Panc1 (cell line): ENCODE measurements around the gene CEP78.

Experiments
- CTCF ChIP-seq: fragments of 450-650 bp; IDR thresholded peaks from 2 replicates; pipeline ENCODE4 v1.5.1; 2017; ENCODE audit warnings: mild to moderate bottlenecking
- POLR2AphosphoS5 ChIP-seq: IDR thresholded peaks from 2 replicates; pipeline ENCODE4 v1.6.1; 2012; ENCODE audit warnings: mild to moderate bottlenecking, low read depth, low read length, moderate library complexity
- SIN3A ChIP-seq: IDR thresholded peaks from 2 replicates; pipeline ENCODE4 v1.6.1; 2012; ENCODE audit warnings: low read depth, mild to moderate bottlenecking, low read length, moderate library complexity, borderline replicate concordance; ENCODE audit not compliant: insufficient read depth
- TF ChIP-seq, protein P1 (sequence below), 2 experiments: IDR thresholded peaks; 2 replicates each; pipeline ENCODE4 v1.6.1; 2011 to 2012; ENCODE audit warnings: low read depth in 2 of 2, control low read depth in 1 of 2, low read length in 1 of 2, mild to moderate bottlenecking in 1 of 2, moderate library complexity in 1 of 2; ENCODE audit not compliant: insufficient read depth in 1 of 2

GRCh38 chr9:78253285-78253684 lies 17.4 kb downstream of the CEP78 start:
- TF ChIP-seq CTCF (no peak), POLR2AphosphoS5 (no peak), SIN3A (no peak)
- TF ChIP-seq, protein P1, sequence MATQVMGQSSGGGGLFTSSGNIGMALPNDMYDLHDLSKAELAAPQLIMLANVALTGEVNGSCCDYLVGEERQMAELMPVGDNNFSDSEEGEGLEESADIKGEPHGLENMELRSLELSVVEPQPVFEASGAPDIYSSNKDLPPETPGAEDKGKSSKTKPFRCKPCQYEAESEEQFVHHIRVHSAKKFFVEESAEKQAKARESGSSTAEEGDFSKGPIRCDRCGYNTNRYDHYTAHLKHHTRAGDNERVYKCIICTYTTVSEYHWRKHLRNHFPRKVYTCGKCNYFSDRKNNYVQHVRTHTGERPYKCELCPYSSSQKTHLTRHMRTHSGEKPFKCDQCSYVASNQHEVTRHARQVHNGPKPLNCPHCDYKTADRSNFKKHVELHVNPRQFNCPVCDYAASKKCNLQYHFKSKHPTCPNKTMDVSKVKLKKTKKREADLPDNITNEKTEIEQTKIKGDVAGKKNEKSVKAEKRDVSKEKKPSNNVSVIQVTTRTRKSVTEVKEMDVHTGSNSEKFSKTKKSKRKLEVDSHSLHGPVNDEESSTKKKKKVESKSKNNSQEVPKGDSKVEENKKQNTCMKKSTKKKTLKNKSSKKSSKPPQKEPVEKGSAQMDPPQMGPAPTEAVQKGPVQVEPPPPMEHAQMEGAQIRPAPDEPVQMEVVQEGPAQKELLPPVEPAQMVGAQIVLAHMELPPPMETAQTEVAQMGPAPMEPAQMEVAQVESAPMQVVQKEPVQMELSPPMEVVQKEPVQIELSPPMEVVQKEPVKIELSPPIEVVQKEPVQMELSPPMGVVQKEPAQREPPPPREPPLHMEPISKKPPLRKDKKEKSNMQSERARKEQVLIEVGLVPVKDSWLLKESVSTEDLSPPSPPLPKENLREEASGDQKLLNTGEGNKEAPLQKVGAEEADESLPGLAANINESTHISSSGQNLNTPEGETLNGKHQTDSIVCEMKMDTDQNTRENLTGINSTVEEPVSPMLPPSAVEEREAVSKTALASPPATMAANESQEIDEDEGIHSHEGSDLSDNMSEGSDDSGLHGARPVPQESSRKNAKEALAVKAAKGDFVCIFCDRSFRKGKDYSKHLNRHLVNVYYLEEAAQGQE (IDR thresholded peaks at IDR 0.05; ENCODE audit: insufficient read depth in 1 of 2, low read depth in 2 of 2, low read length in 1 of 2), result no peak
